GM11168 (cell line): ENCODE measurements around the gene ARID3A.
"Not testable (repeated sequence)": the region's sequence is repeated elsewhere in the genome, so short reads cannot be mapped to it uniquely, and the experiment has no call there.

Experiments used
- in situ Hi-C: fragments of 300-500 bp; cut with MboI; formaldehyde crosslinking; loops from one replicate; pipeline ENCODE4 v1.12.0; 2022; ENCODE audit warnings: low sequenced_read_pairs; ENCODE audit not compliant: unreplicated experiment

The ARID3A gene, protein sequence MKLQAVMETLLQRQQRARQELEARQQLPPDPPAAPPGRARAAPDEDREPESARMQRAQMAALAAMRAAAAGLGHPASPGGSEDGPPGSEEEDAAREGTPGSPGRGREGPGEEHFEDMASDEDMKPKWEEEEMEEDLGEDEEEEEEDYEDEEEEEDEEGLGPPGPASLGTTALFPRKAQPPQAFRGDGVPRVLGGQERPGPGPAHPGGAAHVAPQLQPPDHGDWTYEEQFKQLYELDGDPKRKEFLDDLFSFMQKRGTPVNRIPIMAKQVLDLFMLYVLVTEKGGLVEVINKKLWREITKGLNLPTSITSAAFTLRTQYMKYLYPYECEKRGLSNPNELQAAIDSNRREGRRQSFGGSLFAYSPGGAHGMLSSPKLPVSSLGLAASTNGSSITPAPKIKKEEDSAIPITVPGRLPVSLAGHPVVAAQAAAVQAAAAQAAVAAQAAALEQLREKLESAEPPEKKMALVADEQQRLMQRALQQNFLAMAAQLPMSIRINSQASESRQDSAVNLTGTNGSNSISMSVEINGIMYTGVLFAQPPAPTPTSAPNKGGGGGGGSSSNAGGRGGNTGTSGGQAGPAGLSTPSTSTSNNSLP

DNA sequence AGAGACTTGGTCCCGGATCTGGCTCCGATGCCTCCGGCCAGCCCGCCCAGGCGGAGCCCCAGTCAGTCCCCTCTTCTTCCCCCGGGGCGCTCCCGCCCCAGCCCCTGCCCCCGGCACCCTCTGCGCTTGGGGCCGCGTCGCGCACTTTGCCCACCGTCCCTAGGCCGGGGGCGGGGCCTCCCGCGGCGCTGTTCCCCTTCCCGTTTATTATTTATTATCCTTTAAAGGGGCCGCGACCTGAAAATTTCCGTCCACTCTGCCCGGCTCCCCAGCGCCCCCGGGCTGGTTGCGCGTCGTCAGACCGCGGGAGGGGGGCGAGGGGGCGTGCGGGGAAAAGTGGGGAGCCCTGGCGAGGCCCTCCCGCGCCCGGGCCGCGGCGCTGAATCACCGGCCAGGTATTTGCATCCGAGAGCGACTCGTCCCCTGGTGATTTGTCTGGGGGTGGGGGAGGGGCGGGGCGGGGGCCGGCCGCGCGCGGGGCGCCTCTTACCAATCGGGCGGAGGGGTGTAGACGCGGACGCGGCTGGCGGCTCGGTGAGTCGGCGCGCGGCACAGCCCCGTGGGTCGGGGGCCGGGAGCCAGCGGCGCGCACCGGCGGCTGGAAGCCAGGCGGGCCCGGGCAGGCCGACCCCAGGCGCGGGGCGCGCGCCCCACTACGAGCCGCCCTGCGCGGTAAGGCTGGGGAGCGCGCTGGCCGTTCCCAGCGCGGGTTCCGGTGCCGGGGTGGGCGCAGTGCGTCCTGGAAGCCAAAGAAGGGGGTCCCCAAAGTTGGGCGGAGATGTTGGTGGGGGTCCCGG lies at the start of gene ARID3A:
Gene ARID3A (plus strand): TSS at position 510 of the 797 bp plus-strand sequence. CDS start 3,494 bp downstream, outside the sequence.
- in situ Hi-C loops: no loop called here

DNA sequence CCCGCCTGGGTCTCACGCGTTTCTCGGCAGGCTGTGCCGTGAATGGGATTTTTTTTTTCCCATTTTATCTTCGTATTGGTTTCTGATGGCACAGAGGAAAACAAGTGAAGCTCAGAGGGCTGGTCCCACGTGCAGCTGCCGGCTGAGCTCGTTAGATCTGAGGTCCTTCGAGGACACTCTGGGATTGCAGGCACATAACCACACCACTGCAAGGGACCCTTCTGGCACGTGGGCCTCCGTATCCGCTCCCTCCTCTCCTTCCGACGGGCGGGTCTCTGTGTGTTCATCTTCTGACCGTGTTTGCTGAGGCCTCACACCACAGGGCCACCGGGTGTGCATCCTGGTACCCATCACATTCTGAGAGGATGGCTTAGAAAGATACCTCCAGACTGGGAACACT lies 49.7 kb upstream of the ARID3A start:
- in situ Hi-C loops: no loop called here

DNA sequence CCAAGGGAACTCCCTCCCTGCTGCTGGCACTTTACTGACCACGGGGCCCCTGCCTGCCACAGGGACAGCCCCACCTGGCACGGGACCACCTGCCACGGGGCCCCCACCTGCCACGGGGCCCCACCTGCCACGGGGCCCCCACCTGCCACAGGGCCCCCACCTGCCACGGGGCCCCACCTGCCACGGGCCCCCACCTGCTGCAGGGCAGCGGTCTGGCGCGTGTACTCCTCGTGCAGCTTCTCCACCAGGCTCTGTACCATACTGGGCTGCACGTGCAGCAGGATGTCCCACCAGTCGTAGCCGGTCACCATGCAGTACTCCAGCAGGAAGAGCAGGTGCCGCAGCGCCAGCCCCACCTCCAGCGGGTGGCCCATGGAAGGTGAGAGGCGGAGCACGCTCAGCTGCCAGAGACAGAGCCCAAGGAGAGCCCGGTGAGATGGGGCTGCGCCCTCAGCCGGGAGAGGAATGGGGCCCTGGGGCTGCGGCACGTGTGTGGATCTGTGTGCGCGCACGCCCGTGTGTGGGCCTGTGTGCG lies 49.0 kb upstream of the ARID3A start:
- in situ Hi-C loops: no loop called here

DNA sequence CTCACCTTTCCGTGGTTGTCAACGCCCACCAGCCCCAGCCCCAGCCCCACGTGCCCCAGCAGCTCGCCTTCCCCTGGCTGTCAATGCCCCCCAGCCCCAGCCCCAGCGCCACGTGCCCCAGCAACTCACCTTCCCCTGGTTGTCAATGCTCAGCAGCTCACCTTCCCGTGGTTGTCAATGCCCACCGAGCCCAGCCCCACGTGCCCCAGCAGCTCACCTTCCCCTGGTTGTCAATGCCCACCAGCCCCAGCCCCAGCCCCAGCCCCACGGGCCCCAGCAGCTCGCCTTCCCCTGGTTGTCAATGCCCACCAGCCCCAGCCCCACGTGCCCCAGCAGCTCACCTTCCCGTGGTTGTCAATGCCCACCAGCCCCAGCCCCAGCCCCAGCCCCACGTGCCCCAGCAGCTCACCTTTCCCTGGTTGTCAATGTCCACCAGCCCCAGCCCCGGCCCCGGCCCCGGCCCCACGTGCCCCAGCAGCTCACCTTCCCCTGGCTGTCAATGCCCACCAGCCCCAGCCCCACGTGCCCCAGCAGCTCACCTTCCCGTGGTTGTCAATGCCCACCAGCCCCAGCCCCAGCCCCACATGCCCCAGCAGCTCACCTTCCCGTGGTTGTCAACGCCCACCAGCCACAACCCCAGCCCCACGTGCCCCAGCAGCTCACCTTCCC lies 47.7 kb upstream of the ARID3A start:
- in situ Hi-C loops: not testable (repeated sequence)

DNA sequence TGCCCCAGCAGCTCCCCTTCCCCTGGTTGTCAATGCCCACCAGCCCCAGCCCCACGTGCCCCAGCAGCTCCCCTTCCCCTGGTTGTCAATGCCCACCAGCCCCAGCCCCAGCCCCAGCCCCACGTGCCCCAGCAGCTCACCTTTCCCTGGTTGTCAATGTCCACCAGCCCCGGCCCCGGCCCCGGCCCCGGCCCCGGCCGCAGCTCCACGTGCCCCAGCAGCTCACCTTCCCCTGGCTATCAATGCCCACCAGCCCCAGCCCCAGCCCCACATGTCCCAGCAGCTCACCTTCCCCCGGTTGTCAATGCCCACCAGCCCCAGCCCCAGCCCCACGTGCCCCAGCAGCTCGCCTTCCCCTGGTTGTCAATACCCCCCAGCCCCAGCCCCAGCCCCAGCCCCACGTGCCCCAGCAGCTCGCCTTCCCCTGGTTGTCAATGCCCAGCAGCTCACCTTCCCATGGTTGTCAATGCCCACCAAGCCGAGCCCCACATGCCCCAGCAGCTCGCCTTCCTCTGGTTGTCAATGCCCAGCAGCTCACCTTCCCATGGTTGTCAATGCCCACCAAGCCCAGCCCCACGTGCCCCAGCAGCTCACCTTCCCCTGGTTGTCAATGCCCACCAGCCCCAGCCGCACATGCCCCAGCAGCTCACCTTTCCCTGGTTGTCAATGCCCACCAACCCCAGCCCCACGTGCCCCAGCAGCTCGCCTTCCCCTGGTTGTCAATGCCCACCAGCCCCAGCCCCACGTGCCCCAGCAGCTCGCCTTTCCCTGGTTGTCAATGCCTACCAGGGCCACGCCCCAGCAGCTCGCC lies 46.9 kb upstream of the ARID3A start:
- in situ Hi-C loops: not testable (repeated sequence)

DNA sequence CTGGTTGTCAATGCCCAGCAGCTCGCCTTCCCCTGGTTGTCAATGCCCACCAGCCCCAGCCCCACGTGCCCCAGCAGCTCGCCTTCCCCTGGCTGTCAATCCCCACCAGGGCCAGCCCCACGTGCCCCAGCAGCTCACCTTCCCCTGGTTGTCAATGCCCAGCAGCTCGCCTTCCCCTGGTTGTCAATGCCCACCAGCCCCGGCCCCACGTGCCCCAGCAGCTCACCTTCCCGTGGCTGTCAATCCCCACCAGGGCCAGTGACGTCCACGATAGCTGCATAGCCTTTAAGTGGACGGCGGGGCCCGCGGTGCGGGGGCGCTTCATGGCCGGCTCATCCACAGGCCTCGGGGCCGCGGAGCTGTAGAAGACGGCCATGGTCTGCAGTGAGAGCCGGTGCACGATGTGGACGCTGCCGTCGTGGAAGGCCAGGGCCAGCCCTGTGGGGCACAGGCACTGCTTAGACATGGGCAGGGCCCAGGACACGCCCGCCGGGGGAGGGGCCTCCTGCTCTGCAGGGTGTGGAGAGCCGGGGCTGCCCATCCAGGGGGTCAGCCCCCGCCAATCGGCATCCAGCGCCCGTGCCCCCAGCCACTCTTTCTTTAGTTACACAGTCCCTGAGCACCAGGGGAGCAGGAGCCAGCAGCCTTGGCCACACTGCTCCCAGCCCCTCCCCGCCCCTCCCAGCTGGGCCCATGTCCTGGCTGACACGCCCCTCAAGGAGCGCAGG lies 46.0 kb upstream of the ARID3A start:
- in situ Hi-C loops: no loop called here

DNA sequence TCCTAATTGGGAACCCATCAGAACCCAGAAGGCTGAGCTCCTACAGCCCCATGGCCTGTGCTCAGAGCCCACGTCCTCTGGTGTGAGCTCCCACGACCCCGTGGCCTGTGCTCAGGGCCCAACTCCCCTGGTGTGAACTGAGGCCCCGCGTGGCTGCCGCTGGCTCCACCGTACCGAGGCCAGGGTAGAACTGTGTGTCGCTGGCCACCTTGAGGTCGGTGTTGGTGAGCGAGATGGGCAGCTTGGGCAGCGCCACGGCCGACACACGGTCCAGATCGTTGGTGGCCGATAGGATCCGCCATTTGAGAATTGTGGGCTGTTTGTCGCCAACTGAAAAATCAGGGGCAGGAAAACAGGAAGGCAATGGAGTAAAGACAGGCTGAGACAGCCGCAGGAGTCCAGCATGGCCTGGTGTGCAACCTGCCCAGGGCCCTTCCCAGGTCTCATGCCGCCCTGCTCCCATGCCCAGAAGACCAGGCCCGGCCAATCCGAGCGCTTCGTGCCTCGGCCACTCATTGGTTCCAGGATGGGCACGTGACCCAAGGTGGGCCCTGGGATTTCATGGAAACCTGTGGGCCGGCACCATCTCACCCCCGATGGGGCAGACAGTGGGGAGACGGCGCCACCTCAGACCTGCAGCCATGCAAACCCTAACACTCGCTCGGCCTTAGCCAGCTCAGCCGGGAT lies 44.3 kb upstream of the ARID3A start:
- in situ Hi-C loops: no loop called here

DNA sequence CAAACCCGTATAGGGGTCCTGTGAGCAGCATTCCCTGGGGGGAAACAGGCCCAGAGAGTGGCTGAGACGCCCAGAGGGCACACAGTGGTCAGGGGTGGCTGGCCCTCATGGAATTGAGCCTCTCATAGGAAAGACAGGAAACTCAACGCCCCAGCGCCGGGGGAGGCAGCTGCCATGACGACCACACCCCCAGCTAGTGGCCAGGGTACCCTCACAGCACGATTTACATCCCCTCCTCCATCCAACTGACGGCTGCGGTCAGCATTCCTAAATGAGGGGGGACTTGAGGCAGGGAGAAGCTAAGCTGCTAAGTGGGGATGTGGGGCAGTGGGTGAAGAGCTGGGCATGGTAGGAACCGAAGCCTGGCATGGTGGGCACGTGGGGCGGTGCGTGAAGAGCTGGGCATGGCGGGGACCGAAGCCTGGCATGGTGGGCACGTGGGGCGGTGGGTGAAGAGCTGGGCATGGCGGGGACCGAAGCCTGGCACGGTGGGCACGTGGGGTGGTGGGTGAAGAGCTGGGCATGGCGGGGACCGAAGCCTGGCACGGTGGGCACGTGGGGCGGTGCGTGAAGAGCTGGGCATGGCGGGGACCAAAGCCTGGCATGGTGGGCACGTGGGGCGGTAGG lies 42.9 kb upstream of the ARID3A start:
- in situ Hi-C loops: no loop called here

DNA sequence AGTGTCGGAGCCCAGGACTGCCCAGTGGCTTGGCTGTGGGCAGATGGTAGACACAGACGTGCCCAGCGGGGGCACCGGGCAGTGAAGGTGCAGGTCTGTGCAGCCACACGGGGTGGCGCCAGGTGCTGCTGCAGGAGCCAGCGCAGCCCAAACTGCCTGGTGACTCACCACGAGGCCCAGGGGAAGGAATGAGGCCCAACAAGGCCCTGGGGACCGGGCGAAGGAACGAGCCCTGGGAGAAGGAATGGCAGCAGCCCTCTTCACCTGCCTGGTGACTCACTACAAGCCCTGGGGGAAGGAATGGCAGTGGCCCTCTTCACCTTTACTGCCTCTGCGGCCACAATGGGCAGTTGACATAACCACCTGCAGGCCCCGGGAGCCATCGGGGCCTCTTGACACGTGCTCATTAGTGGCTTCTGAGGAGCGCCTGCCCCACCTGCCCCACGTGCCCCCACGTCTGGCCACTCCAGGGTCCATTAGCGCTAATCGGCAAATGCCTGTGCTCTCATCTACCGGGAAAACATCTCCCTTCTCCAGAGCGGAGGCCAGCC lies 42.1 kb upstream of the ARID3A start:
- in situ Hi-C loops: no loop called here

DNA sequence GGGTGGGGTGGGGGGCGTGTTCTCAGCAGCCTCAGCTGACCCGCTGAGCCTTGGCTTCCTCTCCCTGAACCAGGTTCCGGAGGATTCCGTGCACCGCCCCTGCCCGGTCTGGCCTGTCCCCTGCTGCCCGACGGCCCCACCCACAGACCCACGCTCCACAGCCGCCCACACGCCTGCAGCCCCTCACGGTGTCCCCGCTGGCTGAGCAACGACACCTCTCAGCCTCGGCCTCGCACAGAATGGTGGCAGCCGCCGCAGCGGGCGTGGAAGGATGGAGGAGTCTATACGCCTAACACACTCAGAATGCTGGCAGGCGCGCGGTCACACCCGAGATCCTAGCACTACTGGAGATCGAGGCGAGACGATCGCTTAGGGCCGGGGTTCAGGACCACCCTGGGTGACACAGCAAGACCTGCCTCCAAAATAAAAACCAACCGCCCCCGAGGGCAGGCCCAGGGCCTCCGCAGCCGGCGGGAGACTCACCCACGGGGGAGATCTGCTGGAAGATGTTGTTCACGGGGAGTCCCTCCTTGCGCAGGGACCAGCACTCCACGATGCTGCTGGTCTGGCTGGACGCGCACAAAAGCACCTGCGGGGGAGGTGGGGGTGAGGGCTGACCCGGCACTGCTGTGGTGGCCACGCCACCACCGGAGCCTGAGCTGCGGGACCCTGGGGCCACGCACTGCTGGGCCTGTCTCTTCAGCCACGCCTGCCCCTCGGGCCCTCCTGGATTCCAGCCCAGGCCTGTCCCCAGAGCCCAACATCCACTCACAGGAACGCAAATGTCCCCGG lies 41.2 kb upstream of the ARID3A start:
- in situ Hi-C loops: no loop called here

DNA sequence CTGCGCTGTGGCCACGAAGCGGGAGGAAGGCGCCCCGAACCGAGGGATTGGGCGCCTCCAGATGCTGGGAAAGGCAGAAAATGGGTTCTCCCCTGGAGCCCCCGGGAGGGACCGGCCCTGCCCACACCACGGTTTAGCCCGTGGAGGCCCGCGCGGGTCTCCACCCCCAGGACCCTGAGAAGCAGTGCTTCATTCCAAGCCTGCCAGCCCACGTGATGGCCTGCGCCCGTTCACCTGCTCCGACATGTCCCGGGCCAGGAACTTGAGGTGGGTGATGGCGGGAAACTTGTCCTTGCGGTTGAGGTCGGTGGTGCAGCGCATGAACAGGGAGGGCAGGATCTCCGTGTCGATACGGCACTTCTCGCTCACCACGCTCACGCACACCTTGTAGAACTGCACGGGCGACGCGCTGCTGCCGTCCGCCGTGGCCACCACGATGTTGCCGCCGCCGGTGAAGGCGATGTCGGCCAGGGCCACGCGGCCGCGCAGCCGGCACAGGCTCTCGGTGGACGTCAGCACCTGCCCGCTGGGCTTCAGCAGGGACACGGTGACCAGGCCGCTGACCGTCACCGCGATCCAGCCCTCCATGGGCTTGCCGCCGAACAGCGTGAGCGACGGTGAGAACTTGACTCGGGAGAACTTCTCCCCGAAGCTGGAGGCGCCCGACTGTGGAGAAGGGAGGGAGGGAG lies 40.2 kb upstream of the ARID3A start:
- in situ Hi-C loops: no loop called here

DNA sequence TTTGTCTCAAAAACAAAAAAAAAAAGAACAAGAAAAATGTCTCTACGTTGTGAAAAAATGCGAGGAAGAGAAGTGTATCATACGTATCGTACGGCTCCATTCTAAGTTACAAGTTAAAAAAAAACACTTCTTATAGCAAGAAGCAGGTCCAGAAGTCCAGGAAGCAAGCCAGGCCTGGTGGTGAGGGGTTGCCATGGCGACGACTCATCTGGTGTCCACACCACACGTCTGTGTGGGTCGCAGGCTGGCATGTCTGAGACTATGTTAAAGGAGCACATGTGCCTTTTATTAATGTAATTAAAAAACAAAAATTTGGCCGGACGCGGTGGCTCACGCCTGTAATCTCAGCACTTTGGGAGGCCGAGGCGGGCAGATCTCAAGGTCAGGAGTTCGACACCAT lies 38.8 kb upstream of the ARID3A start:
- in situ Hi-C loops: no loop called here

DNA sequence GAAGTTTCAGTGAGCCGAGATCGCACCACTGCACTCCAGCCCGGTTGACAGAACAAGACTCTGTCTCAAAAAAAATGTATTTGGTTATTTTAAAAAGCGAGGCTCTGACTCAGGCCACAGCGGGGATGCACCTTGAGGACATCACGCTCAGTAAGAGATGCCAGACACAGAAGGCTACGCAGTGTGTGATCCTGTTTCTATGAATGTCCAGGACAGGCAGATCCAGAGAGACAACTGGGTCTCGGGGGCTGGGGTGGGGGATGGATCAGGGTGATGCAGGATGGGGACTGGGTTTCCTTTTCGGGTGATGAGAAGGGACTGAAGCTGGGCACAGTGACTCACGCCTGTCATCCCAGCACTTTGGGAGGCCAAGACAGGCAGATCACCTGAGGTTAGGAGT lies 38.2 kb upstream of the ARID3A start:
- in situ Hi-C loops: no loop called here

DNA sequence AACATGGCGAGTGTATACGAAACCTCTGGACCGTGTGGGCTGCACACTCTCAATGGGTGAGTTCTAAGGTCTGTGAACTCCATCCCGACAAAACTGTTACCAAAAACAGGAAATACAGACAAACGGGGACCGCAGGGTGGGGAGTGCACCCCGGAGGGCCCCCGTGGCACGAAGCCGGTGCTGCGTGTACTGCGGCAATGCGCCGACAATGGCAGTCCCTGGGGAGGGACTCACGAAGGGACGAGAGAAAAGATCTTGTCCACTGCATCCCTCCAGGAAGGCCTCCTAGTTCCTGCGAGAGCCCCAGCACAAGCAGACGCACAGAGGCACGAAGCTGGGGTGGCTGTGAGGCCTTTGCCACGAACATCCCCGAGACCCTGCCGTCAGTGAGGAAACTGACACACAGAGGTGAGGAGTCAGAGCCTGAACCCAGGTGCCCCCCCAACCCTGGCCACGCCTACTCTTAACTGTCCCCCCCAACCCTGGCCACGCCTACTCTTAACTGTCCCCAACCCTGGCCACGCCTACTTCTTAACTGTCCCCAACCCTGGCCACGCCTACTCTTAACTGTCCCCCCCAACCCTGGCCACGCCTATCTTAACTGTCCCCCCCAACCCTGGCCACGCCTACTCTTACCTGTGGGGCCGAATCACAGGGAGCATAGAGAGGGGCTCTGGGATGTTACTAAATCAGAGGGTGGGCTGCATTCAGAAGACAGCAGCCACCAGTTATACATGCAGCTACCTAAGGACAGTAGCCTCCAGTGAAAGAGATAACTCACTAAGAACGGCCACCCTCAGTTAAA lies 37.1 kb upstream of the ARID3A start:
- in situ Hi-C loops: no loop called here

DNA sequence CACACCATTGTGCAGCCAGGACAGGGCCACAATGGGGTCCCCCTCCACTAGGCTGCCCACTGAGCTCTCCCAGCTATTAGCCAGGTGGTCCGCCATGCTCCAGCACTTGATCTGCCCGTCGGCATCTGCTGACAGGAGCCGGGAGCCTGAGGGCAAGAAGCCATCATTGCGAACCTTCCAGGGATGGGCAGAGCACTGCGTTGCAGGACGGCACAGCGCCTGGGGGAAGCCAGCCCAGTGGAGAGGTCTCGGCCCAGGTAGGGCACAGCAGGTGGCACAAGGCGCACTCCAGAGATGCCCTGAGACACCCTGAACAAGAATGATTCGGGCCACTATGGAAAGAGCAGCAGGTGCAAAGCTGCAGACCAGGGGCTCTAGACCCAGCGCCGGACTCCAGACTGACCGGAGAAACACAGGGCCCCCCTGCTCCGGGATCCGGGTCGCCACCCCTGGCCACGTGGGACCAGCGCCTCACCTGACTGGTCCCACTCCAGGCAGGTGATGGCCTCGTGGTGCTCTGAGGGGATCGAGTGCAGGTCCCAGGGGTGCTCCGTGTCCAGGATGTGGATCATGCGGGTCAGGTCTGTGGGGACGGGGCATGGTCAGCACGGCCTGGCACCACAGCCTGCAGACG lies 36.1 kb upstream of the ARID3A start:
- in situ Hi-C loops: no loop called here
